Measurements from ENCODE around the gene UNC119B.
"Not testable (repeated sequence)": the region's sequence is repeated elsewhere in the genome, so short reads cannot be mapped to it uniquely, and the experiment has no call there.

The UNC119B gene

GRCh38 chr12:120719496-120720233 is 9.4 kb downstream of the UNC119B start:
- no peak for DNase-seq (ENCODE audit: low read depth)

DNA sequence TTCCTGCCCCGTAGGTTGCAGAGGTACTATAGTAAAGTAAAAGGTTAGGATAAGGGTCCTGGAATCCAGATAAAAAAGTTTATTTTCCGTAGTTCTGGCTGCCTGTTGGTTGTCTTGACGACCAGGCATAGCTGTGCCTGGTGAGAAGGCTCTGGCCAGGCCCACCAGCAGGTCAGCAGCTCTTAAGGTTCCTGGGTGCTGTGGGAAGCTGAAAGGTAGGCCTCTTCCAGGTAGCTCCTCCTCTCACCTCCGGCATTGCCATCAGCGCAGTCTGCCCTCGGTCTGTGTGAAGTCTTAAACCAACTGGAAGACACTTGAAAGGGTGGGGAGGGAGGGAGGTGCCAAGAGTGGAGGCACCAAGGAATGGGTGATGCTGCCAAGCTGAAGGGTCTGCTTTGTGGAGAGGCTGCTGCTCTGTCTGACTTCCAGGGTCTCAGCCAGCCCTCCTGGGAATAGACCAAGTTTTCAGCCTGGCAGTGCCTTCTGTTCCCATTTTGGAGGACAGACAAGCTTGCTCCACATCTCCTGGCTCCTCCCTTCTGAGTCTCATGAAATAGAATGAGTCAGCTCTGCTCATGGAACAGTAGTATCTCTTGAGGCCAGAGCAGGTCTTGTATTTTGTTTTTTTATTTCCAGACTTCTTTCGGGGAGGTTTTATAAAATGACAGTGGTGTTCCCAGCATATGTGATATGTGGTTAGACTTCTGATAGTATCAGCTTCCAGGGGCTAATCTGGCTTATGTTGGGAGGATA is 10.2 kb downstream of the UNC119B start:
- DNase-seq (ENCODE audit: low read depth), result no peak

- DNase-seq (ENCODE audit: low read depth), result no peak
Measured at GRCh38 chr12:120720987-120721801, 10.9 kb downstream of the UNC119B start.

GRCh38 chr12:120721866-120722265 is 11.6 kb downstream of the UNC119B start:
- DNase-seq (ENCODE audit: low read depth), result no peak

DNA sequence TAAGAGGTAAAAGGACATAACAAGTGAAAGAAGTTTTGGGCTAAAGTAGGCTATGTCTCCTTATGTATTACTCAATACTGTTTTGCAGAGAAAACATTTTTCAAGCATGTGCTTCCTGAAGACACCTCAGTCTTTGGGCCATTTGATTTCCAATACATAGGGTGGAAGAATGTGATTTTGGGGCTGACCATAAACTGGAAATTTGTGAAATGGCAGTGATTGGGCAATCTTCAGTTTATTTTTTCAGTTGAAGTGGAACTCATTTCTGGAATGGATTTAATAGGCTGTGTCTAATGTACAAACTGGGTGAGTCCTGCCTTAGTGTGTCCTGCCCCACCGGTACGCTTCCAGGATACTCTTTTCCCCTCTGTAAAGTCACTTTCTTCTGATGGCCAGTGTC is 12.5 kb downstream of the UNC119B start:
- no peak for DNase-seq (ENCODE audit: low read depth)

DNA sequence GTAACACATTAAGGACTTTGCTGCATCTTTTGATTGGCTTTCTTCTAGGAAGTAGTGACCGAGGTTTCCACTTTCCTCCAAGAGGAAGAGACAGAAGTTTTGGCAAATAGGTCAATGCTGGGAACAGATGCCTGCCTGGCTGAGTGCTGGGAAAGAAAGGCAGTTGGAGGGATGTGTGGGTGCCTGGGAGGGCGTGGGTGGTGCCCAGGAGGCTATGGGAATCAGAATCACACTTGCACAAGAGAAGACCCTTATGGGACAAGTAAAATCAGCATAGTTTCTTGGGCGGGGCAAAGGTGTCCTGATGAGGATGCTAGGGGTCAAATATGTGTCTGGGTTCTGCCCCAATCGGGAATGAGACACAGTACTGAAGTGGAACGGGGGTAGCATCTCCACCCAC is 14.5 kb downstream of the UNC119B start:
- no peak for DNase-seq (ENCODE audit: low read depth)

DNA sequence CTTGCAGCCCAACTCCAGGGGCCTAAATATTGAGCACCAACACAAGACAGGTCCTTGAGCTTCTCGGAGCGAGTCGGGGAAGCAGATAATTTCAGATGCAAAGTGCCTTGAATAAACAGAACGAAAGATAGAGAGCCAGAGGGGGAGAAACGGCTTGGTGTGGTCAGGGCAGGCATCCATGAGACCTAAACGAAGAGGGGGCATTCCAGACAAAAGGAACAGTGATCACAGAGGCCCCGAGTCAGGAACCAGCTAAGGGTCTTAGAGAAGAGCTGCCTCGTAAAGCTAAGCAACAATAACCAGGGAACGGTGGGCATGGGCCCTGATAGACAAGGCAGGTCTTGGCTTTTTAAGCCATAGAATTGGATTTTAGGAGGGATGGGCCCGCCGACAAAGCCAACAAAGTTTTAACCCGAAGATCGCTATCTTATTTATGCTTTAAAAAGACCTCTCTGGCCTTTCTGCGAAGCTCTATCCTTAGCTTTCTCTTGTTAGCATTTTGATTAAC is 14.9 kb downstream of the UNC119B start:
- no peak for DNase-seq (ENCODE audit: low read depth)

DNA sequence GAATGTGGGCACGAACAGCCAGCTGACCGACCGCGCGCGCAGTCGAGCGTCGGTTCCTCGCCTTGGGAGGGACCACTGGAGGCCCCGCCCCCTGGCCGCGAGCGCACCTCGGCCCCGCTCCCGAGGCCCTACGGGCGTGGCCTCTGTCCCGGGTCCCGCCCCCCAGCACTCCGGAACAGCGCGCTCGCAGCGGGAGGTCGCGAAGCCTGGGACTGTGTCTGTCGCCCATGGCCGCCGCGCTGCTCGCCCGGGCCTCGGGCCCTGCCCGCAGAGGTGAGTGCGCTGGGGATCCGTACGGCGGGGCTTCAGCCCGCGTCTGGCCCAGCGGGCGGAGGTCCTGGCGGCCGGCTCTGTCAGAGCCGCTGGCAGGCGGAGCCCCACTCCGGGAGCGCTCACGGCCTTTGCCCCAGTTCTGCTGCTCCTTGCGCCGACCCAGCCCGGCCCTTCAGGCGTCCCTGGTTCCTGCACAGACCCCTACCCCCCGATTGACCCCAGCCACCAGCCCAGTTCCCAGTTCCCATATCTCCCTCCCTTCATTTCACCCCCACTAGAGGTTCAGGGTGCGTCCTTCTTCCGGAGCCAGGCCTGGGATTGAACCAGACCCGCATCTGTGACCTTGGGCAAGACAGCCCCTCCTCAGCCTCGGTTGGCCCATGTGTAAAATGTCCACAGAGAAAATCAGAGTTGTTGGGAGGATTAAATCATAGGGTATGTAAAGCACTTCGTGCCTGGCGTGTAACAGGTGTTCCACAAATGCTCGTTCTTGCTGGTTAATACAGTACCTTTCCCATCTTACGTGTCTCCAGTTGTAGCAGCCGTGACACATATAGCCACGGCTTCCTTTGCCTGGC is 15.6 kb downstream of the UNC119B start, which contains the start of gene ACADS:
ACADS (plus strand) TSS at position 168 of the 851 bp plus-strand sequence; CDS start at position 228, 60 bp downstream.
- no peak for DNase-seq (ENCODE audit: low read depth)

DNA sequence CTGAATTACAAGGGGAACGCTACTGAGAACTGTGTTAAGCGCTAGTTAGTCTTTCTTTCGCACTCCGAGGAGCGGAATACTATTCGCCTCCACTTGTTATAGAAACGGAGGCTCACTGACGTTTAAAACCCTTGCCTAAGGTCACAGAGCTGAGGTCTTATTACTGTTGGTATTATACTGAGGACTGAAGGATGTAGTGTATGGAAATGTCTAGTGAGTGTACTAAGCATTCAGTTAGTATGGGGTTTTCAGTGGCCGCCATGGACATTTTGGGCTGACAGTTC is 16.2 kb downstream of the UNC119B start:
- no peak for DNase-seq (ENCODE audit: low read depth)

GRCh38 chr12:120726961-120727360 is 16.7 kb downstream of the UNC119B start:
- no peak for DNase-seq (ENCODE audit: low read depth)

- not testable (repeated sequence) for DNase-seq (ENCODE audit: low read depth)
Measured at GRCh38 chr12:120732198-120732597, 21.9 kb downstream of the UNC119B start.

DNA sequence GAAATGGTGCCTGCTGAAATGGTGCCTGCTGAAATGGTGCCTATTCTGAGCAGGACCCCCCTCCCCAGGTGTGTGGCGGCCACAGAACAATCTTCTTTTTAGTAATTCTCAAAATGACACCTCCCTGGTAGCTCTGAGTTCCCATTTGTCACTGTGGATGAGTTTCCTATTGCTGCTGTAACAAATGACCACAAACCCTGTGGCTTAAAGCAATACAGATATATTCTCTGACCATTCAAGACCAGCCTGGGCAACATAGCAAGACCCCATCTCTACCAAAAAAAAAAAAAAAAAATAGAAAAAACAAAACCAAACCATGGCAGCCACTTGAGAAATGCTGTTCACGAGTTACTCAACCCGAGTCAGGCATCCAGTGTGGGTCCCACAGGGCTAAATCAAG is 23.3 kb downstream of the UNC119B start:
- DNase-seq (ENCODE audit: low read depth), result no peak

GRCh38 chr12:120734210-120734609 is 24.0 kb downstream of the UNC119B start:
- no peak for DNase-seq (ENCODE audit: low read depth)

DNA sequence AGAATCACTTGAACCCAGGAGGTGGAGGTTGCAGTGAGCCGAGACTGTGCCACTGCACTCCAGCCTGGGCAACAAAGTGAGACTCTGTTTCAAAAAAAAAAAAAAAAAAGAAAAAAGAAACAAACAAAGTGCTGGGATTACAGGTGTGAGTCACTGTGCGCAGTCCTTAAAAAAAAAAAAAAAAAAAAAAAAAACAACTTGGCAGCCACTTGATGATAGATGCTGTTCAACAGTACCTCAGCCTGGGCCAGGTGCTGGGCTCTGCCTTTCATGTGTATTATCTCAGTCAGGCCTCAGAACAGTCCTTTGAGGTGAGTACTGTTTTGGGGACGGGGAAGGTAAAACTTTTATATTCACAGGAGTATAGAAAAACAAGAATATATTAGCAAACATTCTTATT is 24.9 kb downstream of the UNC119B start:
- DNase-seq (ENCODE audit: low read depth), result no peak

- DNase-seq (ENCODE audit: low read depth), result no peak
Measured at GRCh38 chr12:120736404-120737331, 26.4 kb downstream of the UNC119B start.

DNA sequence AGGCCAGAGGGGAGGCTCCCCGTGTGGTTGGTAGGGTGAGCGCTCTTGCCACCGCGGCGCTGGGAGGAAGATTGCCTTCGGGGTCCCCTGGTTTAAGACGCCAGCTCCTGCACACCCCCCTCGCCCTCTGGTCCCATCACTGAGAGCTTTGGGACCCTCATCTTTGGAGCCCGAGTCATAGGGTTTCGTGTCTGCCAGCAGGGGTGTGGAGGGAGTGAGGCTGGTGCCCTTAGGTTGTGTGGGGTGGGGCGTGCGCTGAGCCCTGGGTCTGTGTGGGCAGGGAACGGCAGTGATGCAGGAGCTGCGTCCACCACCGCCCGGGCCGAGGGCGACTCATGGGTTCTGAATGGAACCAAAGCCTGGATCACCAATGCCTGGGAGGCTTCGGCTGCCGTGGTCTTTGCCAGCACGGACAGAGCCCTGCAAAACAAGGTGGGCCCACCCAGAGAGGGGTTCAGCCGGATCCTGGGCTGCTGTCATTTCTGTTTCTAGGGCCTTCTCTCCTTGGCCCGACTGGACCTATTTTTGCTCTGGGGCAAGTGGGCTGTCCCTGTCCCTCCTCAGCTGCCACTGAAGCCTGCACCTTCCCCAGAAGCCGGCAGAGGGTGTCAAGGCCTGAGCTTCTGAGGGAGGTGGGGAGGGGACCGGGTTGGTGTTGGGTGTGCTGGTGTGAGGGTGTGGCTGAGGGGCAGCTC is 27.4 kb downstream of the UNC119B start:
- no peak for DNase-seq (ENCODE audit: low read depth)

- DNase-seq (ENCODE audit: low read depth), result no peak
Measured at GRCh38 chr12:120738252-120739030, 28.2 kb downstream of the UNC119B start.

- no peak for DNase-seq (ENCODE audit: low read depth)
Measured at GRCh38 chr12:120739031-120739762, 28.9 kb downstream of the UNC119B start.
